GM12878 (cell line): Measurements from ENCODE around the gene AGAP1.

Source experiments
- GABPA ChIP-seq: IDR thresholded peaks from 2 replicates; pipeline ENCODE4 v1.6.1; 2014; ENCODE audit warnings: antibody characterized with exemption, low read depth, mild to moderate bottlenecking, inconsistent platforms
- PAX5 ChIP-seq: IDR thresholded peaks from 2 replicates; pipeline ENCODE4 v1.6.1; 2011; ENCODE audit warnings: low read depth, low read length, borderline replicate concordance
- POLR2A ChIP-seq: IDR thresholded peaks from 2 replicates; pipeline ENCODE4 v1.6.1; 2011; ENCODE audit warnings: low read depth, mild to moderate bottlenecking, low read length
- POLR2AphosphoS5 ChIP-seq: IDR thresholded peaks from 2 replicates; pipeline ENCODE4 v1.6.1; 2011; ENCODE audit warnings: mild to moderate bottlenecking, low read length, inconsistent platforms
- RAD21 ChIP-seq: IDR thresholded peaks from 2 replicates; pipeline ENCODE4 v1.6.1; 2011; ENCODE audit warnings: mild to moderate bottlenecking, low read depth, low read length, moderate library complexity; ENCODE audit not compliant: insufficient read depth
- TAF1 ChIP-seq: IDR thresholded peaks from 2 replicates; pipeline ENCODE4 v1.6.1; 2011; ENCODE audit warnings: mild to moderate bottlenecking, low read depth, low read length, borderline replicate concordance
- TF ChIP-seq, protein P1 (sequence below): IDR thresholded peaks from 2 replicates; pipeline ENCODE4 v1.6.1; 2011; ENCODE audit warnings: borderline replicate concordance, low read depth, mild to moderate bottlenecking, moderate library complexity, low read length; ENCODE audit not compliant: insufficient read depth, poor library complexity, severe bottlenecking
- TF ChIP-seq, protein P2 (sequence below), 3 experiments: IDR thresholded peaks in 2 of 3; conservative IDR thresholded peaks in 1 of 3; 2 replicates each; pipeline ENCODE4 v1.5.1; 2011; ENCODE audit warnings: low read depth in 3 of 3, low read length in 3 of 3, mild to moderate bottlenecking in 3 of 3, control low read depth in 2 of 3, moderate library complexity in 2 of 3, inconsistent platforms in 1 of 3, mixed read lengths in 1 of 3; ENCODE audit not compliant: control insufficient read depth in 2 of 3, insufficient read depth in 1 of 3; ENCODE audit errors: extremely low read depth in 1 of 3

DNA sequence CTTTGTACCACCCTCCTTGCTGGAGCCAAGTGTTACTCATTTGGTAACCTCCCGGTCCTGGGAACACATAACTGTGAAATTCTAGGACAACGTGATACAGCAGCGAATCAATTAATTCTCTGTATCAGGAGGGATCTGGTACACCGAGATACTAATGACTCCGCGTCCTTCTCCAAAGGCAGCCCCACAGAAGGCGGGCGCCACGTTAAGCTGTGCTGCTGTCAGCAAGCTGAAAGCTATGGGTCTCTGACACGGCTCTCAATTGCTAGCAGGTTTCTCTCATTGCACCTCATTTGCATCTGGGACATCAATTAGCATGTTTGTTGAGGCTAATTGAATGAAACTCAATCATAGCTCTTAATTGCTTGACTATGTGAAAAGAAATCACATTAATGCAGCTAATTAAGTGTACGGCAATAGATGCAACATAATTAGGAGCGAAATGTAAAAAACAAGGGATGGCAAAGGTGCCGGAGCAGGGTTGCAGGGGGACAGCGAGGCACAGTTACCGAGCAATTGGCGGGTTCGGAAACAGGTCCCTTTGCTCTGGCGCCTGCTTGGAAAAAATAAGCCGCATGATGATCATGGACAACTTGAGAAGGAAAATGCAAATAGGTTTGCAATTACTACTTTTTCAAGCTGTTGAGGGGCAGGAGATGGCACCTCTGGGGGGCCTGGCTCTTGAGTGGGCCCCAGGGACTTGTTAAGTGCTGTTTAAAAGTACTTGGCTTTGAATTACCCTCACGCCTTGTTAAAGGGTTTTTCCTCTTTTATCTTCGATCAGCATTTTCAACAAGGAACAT lies 410.1 kb downstream of the AGAP1 start:
- TF ChIP-seq TAF1: no peak
- TF ChIP-seq, protein P1, sequence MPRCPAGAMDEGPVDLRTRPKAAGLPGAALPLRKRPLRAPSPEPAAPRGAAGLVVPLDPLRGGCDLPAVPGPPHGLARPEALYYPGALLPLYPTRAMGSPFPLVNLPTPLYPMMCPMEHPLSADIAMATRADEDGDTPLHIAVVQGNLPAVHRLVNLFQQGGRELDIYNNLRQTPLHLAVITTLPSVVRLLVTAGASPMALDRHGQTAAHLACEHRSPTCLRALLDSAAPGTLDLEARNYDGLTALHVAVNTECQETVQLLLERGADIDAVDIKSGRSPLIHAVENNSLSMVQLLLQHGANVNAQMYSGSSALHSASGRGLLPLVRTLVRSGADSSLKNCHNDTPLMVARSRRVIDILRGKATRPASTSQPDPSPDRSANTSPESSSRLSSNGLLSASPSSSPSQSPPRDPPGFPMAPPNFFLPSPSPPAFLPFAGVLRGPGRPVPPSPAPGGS: no peak
- TF ChIP-seq, protein P2, sequence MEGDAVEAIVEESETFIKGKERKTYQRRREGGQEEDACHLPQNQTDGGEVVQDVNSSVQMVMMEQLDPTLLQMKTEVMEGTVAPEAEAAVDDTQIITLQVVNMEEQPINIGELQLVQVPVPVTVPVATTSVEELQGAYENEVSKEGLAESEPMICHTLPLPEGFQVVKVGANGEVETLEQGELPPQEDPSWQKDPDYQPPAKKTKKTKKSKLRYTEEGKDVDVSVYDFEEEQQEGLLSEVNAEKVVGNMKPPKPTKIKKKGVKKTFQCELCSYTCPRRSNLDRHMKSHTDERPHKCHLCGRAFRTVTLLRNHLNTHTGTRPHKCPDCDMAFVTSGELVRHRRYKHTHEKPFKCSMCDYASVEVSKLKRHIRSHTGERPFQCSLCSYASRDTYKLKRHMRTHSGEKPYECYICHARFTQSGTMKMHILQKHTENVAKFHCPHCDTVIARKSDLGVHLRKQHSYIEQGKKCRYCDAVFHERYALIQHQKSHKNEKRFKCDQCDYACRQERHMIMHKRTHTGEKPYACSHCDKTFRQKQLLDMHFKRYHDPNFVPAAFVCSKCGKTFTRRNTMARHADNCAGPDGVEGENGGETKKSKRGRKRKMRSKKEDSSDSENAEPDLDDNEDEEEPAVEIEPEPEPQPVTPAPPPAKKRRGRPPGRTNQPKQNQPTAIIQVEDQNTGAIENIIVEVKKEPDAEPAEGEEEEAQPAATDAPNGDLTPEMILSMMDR (IDR thresholded peaks at IDR 0.05 in 2 of 3, conservative IDR thresholded peaks at IDR 0.05 in 1 of 3; ENCODE audit: control insufficient read depth in 2 of 3, extremely low read depth in 1 of 3, insufficient read depth in 1 of 3, low read depth in 3 of 3, low read length in 3 of 3): no peak
- TF ChIP-seq POLR2AphosphoS5: no peak
- no peak for TF ChIP-seq POLR2A
- no peak for TF ChIP-seq PAX5
- no peak for TF ChIP-seq GABPA
- no peak for TF ChIP-seq RAD21
